Heart right ventricle (tissue), 16 donors: ENCODE measurements around the gene GINS3. TPM values are rescaled to one million over a fixed set of nuclear protein-coding genes. Genes with fewer than 3 reads are reported as not detected.

Experiments used
- ATAC-seq, 8 donors: fragments of 200-7000 bp; cut with Tn5 transposase; one replicate each; pipeline ENCODE4 v1.9.1; 2020; ENCODE audit warnings: mild to moderate bottlenecking in 8 of 8, moderate library complexity in 8 of 8, moderate number of reproducible peaks in 1 of 8
- DNase-seq, 2 donors: peaks; one replicate each; pipeline ENCODE4 v3.0.0-alpha.2; 2020
- H3K27ac ChIP-seq, 10 donors: fragments of 200-600 bp; sonication (generic) in 2 of 10; one replicate each; pipeline versions ENCODE4 v1.5.0 to v1.8.0; 2020 to 2022; ENCODE audit warnings: mild to moderate bottlenecking in 3 of 10
- H3K27me3 ChIP-seq, 7 donors: fragments of 200-600 bp; one replicate each; pipeline ENCODE4 v1.8.0; 2021 to 2022; ENCODE audit warnings: mild to moderate bottlenecking in 2 of 7
- H3K36me3 ChIP-seq, 9 donors: fragments of 200-600 bp; sonication (generic) in 1 of 9; one replicate each; pipeline versions ENCODE4 v1.5.0 to v1.8.0; 2020 to 2022; ENCODE audit warnings: mild to moderate bottlenecking in 2 of 9
- H3K4me1 ChIP-seq, 9 donors: fragments of 200-600 bp; sonication (generic) in 1 of 9; one replicate each; pipeline versions ENCODE4 v1.5.0 to v1.8.0; 2020 to 2022; ENCODE audit warnings: mild to moderate bottlenecking in 4 of 9
- H3K4me3 ChIP-seq, 10 donors: fragments of 200-600 bp; sonication (generic) in 2 of 10; one replicate each; pipeline versions ENCODE4 v1.5.0 to v1.8.0; 2020 to 2022; ENCODE audit warnings: mild to moderate bottlenecking in 7 of 10, moderate library complexity in 2 of 10
- H3K9me3 ChIP-seq, 11 donors: fragments of 200-600 bp in 10 of 11; sonication (generic) in 2 of 11; one replicate each; pipeline versions ENCODE4 v1.5.0 to v1.8.0; 2013 to 2022; ENCODE audit warnings: mild to moderate bottlenecking in 2 of 11, control low read depth in 1 of 11, moderate library complexity in 1 of 11
- WGBS, 2 donors: extraction: QIAGEN DNeasy Blood & Tissue Kit; methylation state at CpG; one replicate each; pipeline ENCODE4 v1.1.7; 2013; ENCODE audit warnings: inconsistent platforms in 1 of 2; 5-methylcytosine and 5-hydroxymethylcytosine counted together
- intact Hi-C, 10 donors: fragments of 100-400 bp; cut with DNase I; formaldehyde crosslinking; loops; one replicate each; pipeline versions ENCODE4 v1.11.1 to v1.14.2; 2022
- polyA plus RNA-seq, 2 donors: library from polyadenylated mRNA; stranded (reverse); fragments of 200-250 nt; gene quantifications; one replicate each; pipeline ENCODE4 v1.2.3, GENCODE V29; 2013
- total RNA-seq, 10 donors: library from RNA; stranded (reverse); fragmentation: NEBNext Ultra II Directional in 3 of 10; extraction: Animal tissue kit (Norgen Biotek cat#: 25700) in 3 of 10; gene quantifications; one replicate each; pipeline versions ENCODE4 v1.2.1 to v1.2.4, GENCODE V29; 2021 to 2023
- TF ChIP-seq, protein P1 (sequence below), 9 donors: fragments of 200-600 bp; sonication (generic) in 2 of 9; IDR thresholded peaks; one replicate each; pipeline versions ENCODE4 v1.5.0 to v1.8.0; 2021 to 2022; ENCODE audit warnings: antibody characterized with exemption in 9 of 9, mild to moderate bottlenecking in 5 of 9, moderate library complexity in 1 of 9
- donor health status: Arrhythmogenic right ventricular cardiomyopathy.
- donor health status: ischemic (EF 13 %, LVEDD 7.1; RV severe dilation, severe dysfunction).
- donor health status: healthy with polysubstance abuse.
- donor health status: DM: no; HTN: yes; CAD: no.
- donor health status: DM: no; HTN: no; CAD: no.
- donor health status: ischemic (EF 25% LVEDD 6.9; RV normal size, moderate dysfunction).
- donor health status: ischemic (EF 25% LVEDD 5.7; RV mildly dilated, moderate dysfunction).
- donor health status: healthy.
- donor health status: DM: yes; HTN: yes; CAD: no.
- donor health status: Ischemic cardiomyopathy.
- donor health status: ischemic (EF 35%, LVEDD 5.7; RV mildly dilated, moderate dysfunction).
- donor health status: nonischemic (EF 11% LVEDD 7.7; RV severe dilation, severe dysfunction).
- donor health status: DM: yes; HTN: yes; CAD: no.
- donor health status: PGD.
- donor health status: ischemic (EF 29% LVEDD 5.4; RV normal size, mild dysfunction).
- donor health status: nonischemic (EF 23%, LVEDD 6.1; RV moderate dilation, normal function).

GINS3 gene
- total and polyA plus RNA-seq, 12 donors: 4.0 to 13.5 (median 5.9) TPM

DNA sequence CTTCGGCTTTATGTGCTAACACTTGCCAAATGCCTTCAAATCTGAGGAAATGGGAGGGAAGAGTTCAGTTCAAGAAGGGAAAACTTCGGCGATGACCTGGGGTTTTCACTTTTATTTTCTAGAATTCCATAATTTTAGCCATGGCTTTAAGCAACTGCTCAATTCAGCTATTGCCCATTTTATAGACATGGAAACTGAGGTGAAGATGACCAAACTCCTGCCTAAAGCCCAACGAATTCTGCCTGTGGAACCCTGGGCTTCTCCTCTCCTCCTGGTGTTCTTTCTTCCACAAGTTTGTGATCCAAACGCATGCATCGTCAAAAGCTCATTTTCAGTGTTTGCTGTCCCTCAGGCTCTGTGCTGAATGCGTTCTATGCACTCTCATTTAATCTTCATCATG lies 58.3 kb downstream of the GINS3 start:
- Histone ChIP-seq H3K9me3 (no peaks in the 10 kb centered on the region), H3K4me3 (no peak overlapping the region), H3K27me3 (no peaks in the 10 kb centered on the region), H3K27ac (peak overlapping the region in 7 of 10 donors; percentile 42 to 83 (median 71)), H3K36me3 (no peaks in the 10 kb centered on the region), H3K4me1 (peaks cover 0 to 15% (median 2%) of the 10 kb centered on the region in 9 donors)
- DNase-seq (no peak), ATAC-seq (no peak)
- intact Hi-C loops: no loop called here
- TF ChIP-seq, protein P1, sequence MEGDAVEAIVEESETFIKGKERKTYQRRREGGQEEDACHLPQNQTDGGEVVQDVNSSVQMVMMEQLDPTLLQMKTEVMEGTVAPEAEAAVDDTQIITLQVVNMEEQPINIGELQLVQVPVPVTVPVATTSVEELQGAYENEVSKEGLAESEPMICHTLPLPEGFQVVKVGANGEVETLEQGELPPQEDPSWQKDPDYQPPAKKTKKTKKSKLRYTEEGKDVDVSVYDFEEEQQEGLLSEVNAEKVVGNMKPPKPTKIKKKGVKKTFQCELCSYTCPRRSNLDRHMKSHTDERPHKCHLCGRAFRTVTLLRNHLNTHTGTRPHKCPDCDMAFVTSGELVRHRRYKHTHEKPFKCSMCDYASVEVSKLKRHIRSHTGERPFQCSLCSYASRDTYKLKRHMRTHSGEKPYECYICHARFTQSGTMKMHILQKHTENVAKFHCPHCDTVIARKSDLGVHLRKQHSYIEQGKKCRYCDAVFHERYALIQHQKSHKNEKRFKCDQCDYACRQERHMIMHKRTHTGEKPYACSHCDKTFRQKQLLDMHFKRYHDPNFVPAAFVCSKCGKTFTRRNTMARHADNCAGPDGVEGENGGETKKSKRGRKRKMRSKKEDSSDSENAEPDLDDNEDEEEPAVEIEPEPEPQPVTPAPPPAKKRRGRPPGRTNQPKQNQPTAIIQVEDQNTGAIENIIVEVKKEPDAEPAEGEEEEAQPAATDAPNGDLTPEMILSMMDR (IDR thresholded peaks at IDR 0.05): no peak
- WGBS, 2 donors: 83 to 89% methylated on average over 7 of the region's 7 CpGs

DNA sequence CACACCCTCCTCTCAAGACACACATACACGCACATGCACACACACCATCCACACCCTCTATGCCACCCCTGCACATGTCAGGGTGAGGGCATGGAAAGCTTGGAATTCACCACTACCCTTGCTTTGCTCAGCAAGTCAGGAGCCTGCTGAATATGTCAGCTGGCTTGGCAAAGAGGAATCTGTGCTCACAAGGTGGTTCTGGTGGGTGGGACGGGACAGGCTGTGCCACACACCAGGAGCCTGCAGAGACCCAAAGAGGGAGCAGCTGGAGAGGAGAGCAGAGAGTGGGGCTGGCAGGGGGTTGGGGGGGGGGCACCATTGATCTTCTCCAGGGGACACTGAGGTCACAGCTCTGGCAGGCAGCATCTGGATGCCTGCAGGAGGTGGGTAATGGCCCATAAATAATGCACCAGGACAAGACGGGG lies 59.0 kb downstream of the GINS3 start:
- peak; percentile 43 to 94 (median 72) for ATAC-seq
- Histone ChIP-seq H3K4me1 (peaks cover 0 to 22% (median 4%) of the 10 kb centered on the region in 9 donors), H3K4me3 (no peak overlapping the region), H3K9me3 (no peaks in the 10 kb centered on the region), H3K27ac (peak overlapping the region in 8 of 10 donors; percentile 10 to 83 (median 68)), H3K36me3 (no peaks in the 10 kb centered on the region), H3K27me3 (no peaks in the 10 kb centered on the region)
- intact Hi-C loops: no loop called here
- no peak for DNase-seq
- TF ChIP-seq, protein P1 (IDR thresholded peaks at IDR 0.05): no peak
- 54 to 67% methylated on average over 3 of the region's 3 CpGs for WGBS, 2 donors

DNA sequence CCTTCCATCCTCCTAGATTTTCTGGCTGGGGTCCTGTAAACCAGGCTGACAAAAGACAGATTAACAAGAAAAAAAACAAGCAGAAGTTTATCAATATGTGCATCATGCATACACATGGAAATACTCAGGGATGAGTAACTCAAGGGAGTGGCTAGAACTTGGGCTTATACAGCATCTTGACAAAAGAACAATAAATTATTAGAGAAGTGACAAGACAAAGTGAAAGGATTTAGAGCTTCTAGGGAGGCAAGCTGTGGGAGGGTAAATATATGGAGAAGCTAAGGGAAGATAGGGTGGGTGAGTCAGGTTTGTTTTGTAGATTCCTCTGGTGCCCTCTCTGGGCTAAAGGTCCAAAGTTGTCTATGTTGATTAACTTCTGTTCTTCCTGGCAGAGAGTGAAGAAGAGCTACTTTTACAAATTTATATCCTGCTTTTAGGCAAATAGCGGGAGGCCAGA lies 59.7 kb downstream of the GINS3 start:
- ATAC-seq: peak in 2 of 8 donors; percentile 35 to 62
- TF ChIP-seq, protein P1 (IDR thresholded peaks at IDR 0.05): no peak
- no peaks in the 10 kb centered on the region for H3K27me3 ChIP-seq
- no peaks in the 10 kb centered on the region for H3K36me3 ChIP-seq
- no peak overlapping the region for H3K4me3 ChIP-seq
- intact Hi-C loops: loop anchor here in 1 of 10 donors (2.0 kb wide), 1 partner anchor 33 kb away; no protein-coding TSS in a partner anchor
- no peak for DNase-seq
- no peaks in the 10 kb centered on the region for H3K9me3 ChIP-seq
- 90 to 94% methylated on average over 1 of the region's 1 CpG for WGBS, 2 donors
- H3K27ac ChIP-seq: peak overlapping the region in 7 of 10 donors; percentile 42 to 83 (median 71)
- H3K4me1 ChIP-seq: peaks cover 0 to 26% (median 4%) of the 10 kb centered on the region in 9 donors

DNA sequence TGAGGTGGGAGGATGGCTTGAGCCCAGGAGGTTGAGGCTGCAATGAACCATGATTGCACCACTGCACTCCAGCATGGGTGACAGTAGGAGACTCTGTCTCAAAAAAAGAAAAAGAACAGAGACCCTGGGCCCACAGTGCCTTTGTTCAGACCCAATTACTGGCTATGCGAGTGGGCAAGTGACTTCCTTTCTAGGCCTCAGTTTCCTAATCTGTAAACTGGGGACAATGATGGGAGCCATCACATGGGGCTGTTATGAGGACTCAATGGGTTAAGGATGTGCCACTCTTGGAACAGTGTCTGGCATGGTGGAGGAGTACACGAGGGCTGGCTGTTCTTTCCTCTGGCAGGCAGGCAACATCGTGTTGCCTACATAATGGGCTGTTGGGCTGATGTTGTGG lies 60.4 kb downstream of the GINS3 start:
- Histone ChIP-seq H3K27me3 (no peaks in the 10 kb centered on the region), H3K4me3 (no peak overlapping the region), H3K27ac (peak overlapping the region in 1 of 10 donors; percentile 77), H3K4me1 (peaks cover 0 to 26% (median 4%) of the 10 kb centered on the region in 9 donors), H3K9me3 (no peaks in the 10 kb centered on the region), H3K36me3 (no peaks in the 10 kb centered on the region)
- ATAC-seq (no peak), DNase-seq (no peak)
- intact Hi-C loops: loop anchor here in 1 of 10 donors (2.0 kb wide), 1 partner anchor 34 kb away; no protein-coding TSS in a partner anchor
- WGBS, 2 donors: 70 to 74% methylated on average over 3 of the region's 3 CpGs
- TF ChIP-seq, protein P1 (IDR thresholded peaks at IDR 0.05): no peak
